ENCODE results near the gene ARHGEF28.

ARHGEF28 gene

DNA sequence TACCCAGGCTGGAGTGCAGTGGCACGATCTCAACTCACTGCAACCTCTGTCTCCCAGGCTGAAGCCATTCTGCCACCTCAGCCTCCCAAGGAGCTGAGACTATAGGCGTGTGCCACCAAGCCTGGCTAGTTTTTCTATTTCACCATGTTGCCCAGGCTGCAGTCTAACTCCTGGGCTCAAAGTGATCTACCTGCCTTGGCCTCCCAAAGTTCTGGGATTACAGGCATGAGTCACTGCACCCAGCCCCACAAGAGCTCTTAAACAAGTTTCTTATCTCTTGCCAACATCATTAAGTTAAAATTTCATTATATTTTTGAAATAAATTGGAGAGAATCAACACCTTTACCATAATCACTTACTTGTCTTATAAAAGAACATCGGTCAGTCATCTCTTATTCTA lies 280.3 kb downstream of the ARHGEF28 start:
- no peak for DNase-seq

DNA sequence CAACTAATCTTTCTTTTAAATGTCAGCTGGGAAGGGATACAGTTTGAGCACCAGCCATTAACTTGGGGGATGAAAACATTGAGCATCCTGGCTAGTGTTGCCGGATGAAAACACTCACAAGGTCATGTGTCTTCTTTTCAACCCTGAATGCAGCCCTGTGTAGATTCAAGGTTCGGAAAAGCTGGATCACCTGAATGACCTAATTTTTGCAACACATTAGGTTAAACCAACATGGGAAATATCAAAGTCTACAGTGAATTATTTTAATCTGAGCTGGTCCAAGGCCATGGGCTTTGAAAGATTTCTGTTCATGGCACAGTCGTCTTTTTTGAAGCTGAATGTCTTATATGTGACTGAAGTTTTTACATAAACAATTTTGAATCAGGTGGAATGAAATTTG lies 281.2 kb downstream of the ARHGEF28 start:
- no peak for DNase-seq

DNA sequence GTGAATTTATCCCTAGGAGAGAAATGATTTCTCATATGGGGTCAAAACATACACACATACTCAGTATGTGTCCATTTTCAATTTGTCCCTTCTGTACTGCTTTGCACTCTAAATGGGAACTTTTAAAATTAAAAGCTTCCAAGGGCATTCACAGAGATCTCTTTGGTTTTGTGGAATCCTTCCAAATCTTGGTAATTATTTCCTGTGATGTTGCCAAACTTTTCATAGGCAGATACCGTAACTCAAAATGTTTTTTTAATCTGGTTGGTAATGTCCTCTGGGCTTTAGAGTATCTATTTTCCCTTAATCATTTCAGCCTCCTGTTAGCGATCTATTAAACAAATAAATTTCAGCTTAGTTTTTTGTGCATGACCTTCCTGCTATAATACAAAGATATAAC lies 282.4 kb downstream of the ARHGEF28 start:
- no peak for DNase-seq

DNA sequence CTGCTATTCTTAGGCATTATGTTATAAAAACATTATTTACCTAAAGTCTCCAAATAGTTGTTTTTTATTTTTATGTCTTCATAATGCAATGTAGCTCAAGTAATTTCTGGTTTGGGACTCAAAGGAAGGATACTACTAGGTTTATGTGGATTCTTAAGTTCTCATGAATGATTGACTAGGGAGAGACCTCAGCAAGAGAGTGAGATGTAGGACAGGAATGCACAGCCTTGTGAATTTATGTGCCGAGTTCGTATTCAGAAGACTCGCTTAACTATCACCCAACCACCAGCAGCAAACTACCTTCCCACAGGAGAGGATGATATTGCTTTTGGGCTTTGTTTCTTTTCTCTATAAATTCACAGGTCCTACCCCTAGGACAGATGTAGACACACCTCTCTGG lies 282.9 kb downstream of the ARHGEF28 start:
- DNase-seq = no peak

DNA sequence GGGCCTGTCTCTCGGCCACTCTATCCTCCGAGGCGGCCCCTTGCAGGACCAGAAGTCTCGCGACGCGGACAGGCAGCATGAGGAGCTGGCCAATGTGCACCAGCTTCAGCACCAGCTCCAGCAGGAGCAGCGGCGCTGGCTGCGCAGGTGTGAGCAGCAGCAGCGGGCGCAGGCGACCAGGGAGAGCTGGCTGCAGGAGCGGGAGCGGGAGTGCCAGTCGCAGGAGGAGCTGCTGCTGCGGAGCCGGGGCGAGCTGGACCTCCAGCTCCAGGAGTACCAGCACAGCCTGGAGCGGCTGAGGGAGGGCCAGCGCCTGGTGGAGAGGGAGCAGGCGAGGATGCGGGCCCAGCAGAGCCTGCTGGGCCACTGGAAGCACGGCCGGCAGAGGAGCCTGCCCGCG lies 283.5 kb downstream of the ARHGEF28 start:
- no peak for DNase-seq

DNA sequence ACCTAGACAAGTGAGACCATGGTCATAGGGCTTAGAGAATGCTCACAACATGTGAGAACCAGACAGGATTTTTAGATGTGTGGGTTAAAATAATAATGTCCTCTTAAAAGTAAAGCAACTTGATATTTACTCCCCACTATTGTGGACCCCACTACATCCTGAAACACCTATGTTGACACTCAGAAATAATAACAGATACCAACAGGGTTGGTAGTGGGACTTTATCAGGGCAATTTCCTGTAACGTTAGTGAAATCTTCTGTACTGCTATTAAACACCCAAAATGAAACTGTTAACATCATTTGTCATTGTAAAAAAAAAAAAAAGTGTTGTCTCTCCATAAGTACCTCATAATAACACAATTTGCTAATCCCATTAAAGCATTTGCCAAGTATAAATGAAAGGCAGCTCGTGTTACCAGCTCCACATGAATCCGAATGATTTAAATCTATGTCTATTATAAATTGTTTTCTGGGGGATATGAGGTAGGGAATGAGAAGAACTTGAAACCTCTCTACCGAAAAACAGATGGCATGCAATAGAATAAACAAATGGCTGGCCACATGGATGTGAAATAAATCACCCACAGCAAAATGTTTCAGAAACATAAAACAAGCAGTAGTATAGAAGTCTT lies 285.9 kb downstream of the ARHGEF28 start:
- no peak for DNase-seq

DNA sequence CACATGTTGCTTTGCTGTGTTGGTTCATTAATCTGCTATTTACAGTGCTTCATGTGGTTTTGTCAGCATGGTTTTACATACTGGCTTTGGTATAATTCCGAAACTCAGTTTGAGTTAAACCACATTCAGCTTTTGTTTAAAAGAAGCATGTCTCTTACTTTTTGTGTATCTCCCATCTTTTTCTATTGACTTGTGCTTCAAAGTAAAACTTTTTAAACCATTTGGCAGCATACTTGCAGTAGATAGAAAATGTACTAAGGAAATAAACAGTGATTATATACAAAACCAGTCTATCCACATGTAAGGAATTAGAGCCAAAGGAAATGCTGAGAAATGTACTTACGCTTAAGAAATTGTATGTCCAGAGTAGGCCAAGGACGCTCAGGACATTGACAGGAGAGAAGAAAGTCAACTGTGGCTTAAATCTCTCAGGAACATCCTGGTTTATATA lies 286.9 kb downstream of the ARHGEF28 start:
- DNase-seq = no peak

DNA sequence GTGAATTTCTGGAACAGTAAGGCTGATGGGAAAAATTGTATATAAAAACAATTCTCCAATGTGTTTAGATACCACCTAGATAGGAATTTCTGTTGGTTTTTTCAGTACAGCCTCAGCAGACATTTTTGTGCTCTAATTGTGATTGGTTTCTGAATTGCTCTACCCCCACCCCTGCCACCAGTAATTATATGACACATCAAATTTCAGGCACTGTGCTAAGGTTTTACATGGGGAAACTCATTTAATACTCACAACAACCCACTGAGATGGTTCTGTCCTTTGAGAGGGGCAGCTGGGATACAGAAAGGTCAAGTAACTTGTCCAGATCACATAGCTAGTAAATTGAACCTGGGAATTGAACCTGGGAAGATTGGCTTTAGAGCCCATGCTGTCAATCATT lies 288.0 kb downstream of the ARHGEF28 start:
- no peak for DNase-seq

DNA sequence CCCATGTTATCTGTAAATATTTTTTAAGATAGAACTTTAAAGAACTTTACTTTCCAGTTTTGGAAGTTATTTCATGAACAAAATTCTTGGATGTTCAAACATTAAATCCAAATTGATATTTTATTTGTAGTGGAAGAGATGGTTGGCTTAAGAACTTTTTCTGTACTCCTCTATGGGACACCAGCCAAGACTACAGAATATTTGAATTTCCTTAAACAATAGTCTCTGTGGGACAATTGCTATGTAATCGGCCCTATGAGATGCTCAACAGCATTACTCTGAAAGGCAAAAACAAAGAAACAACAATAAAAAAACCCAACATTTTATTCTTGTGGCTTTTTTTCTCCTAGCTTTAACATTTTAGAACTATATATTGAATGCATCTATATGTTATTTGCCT lies 289.3 kb downstream of the ARHGEF28 start:
- no peak for DNase-seq

DNA sequence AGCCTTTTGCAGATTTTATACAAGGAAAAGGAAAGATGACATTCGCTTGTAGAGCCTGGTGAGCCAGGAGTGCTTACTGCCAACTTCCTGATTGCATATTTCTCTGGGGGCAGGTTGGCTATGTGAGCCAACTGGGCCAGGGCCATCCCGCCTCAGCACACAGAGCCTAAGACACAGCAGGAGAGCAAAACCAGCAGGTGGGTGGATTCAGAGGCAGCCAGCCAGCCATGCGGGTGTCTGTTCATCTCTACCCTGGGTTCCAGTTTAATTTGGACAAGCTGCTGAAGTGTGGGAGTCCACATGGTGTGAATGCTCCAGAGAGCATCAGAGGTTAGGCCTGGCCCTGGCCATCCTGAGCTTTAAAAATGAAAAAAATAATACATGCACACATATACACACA lies 291.4 kb downstream of the ARHGEF28 start:
- DNase-seq = no peak

DNA sequence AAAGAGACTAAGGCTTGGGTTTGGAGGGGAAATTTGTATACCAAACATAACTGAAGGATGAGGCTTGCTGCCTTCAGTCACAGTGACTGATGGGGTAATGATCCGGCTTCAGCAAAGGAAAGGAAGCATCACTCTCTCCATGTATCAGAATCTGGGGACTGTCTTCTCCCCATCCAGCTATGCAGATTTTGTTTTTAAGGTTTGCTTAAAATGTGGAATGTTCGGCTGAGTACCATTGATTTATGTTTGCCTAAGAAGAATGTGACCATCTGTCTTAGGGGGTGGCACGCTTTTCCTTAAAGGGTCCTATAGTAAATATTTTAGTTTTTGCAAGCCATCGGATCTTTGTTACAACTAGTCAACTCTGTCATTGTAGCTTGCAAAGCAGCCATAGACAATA lies 291.9 kb downstream of the ARHGEF28 start:
- DNase-seq = no peak

DNA sequence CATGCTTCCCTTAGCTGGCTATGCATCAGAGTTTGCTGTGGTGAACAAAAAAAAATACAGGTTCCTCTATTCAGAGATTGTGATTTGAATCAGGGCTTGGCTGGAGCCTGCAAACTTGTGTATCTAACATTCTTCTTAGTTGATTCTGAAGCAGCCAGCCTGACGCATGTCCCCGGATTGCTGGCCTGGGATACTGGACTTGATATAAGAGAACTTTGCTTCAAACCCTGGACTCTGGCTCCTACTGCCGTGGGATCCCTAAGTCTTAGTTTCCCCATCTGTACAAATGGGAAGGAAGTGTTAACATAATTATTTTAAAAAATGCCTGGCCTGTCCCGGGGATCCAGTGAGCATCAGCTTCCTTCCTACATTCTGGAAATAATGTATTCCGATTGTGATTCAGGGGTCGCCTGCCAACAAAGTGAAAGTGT lies 292.8 kb downstream of the ARHGEF28 start:
- no peak for DNase-seq

DNA sequence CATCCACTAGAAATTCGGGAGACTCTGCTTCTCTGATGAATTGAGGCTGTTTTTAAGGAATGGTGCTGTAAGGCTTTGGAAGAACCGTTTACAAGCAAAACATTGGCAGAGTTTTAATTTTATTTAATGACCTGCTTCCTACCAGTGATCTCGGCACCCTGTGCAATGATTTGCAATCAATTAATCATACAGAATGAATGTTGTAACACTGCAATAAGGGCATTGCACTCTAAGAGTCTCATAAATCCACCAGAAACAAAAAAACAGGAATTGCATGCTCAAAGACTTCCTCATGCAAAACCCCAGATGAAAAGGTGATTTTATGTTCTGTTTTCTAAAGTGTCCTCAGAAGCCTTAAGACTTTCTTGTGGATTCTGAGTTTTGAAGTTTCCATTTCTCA lies 295.7 kb downstream of the ARHGEF28 start:
- DNase-seq = no peak

DNA sequence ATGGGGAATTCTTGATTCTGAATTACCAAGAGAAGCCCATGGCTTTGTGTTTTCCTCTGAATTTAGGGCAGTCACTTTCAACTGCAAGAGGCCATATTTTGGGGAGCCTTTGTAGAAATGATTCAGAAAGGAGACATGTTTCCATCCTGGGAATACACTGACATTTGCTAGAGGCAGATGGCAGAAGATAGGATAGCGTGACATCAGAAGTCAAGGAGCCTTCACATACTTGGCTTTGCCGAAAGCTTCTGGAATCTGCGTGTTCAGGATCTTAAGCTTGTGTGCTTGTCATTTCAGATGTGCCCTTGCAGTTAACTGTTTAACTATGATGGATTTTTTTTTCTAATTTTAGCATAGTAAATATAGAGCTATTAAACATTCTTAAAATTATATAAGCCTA lies 296.2 kb downstream of the ARHGEF28 start:
- no peak for DNase-seq

DNA sequence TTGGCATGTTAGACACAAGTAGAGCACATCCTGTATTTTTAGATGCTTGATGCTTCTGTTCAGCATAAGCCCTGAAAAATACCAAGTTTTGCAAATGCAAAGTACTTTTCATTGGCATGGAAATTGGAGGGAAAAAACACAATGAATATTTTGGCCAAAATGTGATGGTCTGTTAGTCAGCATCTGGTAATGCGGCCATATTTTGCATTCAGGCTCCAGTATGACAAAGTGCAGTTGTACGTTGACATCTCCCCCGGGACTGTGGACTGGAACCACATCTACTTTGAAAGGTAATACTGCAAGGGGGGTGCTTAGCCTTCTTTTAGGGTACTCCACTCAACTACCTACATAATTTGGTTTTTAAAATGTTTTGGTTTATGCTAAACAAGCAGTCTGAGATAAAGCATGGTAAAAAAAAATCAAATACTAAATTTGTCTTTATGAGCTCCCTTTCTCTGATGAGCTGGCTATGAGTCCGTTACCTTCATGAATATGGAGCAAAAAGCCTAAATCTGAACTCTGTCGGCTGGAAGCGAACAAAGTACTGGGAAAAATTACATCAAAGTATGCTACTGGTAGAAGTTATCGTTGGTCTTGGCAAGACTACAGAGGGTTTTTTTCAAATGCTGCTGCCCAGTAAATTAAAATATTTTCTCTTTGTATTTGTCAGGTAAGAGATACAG lies 297.0 kb downstream of the ARHGEF28 start:
- DNase-seq = no peak

DNA sequence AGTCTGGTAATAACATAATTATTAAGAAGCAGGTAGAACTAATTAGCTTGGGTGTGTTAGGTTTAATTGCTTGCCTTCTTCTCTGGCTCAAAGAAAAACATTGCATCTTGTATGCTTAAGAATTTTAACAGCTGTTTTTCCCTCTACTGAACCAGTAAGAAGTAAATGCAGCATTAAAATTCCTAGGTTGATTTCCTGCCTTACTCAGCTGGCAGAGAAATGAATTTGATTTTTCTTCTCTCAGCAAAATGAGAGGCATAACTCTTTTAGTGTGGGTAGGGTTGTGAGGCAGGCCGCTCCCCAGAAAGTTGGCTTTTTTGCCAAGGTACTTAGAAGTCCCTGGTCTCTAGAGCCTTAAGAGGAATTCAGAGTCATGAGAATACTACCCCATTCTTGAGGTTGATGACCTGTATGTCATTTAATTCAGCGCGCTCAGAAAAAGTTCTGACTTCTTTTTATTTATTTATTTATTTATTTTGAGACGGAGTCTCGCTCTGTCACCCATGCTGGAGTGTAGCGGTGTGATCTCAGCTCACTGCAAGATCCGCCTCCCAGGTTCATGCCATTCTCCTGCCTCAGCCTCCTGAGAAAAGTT lies 302.6 kb downstream of the ARHGEF28 start:
- no peak for DNase-seq

DNA sequence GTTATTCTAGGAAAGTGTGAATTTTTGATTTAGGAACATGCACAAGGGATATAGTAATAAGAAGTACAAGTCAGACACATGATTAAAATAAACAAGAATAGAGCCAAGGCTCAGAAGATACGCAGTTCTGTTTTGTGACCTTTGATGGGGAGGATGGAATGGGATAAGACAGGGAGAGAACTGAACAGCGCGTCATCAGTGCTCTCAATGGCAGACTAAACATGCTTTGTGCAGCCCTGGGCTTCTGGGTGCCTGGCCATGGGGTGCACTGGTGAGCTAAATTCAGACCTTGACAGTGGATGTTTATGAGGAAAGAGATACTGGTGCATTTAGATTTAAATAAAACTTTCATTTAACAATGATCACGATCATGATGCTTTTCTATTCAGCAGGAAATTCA lies 309.7 kb downstream of the ARHGEF28 start:
- no peak for DNase-seq

DNA sequence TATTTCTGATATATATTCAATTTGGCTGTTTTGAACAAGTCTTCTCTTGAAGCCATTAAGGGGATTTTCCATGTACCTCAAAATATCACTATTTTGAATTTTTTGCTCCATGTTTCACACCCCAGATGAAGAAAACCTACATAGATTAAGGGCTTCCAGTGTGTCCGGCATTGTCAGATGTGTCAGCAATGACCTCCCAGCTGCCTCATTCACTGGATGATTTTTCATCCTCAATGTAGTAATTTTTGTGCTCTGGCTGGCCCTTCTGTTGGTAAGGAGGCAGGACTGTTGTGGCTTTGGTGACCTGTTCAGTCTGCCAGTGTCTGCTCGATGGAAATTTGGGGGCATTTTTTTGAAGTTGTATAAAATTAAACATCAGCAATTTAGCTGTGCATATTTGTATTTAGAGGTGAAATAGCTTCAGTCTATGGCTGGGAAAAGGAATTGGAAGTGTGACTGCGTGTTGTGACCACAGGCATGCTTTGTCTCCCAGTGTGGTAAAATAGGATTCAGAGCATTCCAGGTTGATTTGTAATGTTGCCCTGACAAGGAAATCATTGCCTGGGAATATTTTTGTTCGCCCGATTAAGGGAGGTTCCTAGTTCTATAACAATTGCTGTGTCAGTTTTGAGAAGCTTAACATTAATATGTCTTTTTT lies 312.4 kb downstream of the ARHGEF28 start:
- peak; percentile 34 for DNase-seq

DNA sequence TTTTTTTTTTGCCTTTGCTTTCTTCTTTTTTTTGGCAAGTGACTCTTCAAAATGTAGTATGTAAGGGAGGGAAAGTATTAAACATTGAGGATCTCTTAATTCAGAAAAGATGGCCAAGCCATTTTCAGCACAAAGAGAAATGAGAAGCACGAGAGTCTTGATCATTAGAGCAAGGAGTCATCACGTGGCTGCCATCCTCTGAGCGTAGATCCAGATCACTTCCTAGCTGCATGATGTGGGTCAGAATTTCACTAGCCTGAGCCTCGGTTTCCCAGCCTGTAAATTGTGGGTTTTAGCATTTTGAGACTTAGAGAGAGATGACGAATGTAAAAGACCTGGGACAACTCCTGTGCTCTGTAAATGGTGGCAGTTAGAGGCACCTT lies 312.9 kb downstream of the ARHGEF28 start:
- no peak for DNase-seq

DNA sequence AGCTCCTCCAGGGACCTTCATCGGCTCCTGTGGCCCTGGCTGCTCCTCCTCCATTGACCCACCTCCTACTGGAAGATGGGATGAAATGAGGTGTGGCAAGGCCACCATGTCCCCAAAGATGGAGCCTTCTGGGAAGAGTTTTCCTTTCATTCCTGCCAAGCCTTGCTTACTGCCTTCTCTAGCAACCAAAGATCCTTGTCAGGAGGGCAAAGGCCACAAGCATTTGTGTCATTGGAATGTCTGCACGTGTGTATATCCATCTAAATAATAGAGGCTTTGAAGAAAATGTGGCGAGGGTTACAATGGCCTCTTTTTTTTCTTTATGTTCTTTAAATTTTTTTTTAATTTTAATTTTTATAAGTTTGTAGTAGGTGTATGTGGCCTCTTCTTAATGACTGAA lies 313.6 kb downstream of the ARHGEF28 start:
- DNase-seq = no peak

DNA sequence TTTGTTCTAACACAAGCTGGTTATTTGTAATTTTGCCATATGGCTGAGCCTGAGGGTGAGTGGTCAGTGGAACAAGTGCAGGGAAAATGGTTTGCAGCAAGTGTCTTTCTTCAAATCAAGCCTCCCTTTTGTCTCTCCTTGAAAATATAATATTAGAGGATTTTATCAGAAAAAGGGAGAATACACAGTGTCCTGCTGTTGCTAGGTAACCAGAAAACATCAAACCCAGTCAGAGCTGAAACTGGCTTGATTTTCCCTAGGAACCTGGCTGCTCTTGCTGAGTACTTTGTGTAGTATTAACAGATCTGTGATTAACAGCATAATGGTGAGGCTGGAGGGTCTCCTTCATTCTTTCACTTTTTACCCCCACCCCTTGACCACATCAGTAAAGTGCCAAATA lies 314.0 kb downstream of the ARHGEF28 start:
- no peak for DNase-seq

DNA sequence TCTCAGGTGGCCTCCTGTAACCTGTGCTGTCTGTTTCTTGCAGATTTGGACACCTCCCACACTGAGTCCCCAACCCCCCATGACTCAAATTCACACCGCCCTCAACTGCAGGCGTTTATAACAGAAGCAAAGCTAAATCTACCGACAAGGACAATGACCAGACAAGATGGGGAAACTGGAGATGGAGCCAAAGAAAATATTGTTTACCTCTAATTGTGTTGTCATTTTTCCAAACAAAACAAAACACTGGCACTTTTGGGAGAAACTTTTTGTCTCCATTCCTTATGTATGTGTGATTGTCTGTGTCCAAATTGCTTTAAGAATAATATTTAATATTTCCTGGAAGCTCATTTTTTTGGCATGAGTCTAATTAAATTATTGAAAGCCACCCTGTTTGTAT lies 314.8 kb downstream of the ARHGEF28 start:
- no peak for DNase-seq

DNA sequence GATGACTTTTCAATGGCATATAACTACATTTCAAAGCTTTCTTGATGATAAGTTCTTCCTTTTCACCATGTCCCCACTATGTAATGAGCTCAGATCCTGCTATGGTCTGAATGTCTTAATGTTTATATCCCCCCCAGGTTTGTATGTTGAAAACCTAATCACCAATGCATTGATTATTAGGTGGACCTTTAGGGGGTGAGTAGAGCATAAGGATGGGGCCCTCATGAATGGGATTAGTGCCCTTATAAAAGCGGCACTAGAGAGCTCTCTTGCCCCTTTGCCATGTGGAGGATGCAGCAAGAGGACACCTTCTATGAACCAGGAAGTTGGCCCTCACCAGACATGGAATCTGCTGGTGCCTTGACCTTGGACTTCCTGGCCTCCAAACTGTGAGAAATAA lies 316.8 kb downstream of the ARHGEF28 start:
- DNase-seq = no peak

DNA sequence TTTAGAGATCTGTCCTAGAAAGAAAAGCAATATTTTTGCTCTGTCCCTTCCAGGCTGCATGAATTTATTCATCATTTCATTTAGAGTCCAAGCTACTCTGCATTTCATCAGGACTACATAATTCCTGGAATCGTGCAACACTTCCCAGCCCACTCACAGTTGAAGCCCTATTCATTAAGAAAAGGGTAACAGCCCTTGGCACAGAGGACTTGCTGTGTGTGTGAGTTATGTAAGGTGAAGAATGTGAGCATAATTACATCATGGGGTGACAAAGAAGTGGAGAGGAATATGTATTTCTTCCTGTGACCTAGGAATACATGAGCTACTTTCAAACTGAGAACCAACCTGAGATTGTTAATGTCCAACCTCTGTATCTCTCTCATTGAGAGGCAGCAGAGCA lies 317.4 kb downstream of the ARHGEF28 start:
- DNase-seq = no peak

Data from T1000 (cell line).